ENCODE results near the gene SART3. TPM values are rescaled to one million over a fixed set of nuclear protein-coding genes. Genes with fewer than 3 reads are reported as not detected.

SART3 gene
- total and polyA plus RNA-seq, 2 of the 4 experiments (the other 2 are of a cell fraction): 22.6 to 37.8 TPM

DNA sequence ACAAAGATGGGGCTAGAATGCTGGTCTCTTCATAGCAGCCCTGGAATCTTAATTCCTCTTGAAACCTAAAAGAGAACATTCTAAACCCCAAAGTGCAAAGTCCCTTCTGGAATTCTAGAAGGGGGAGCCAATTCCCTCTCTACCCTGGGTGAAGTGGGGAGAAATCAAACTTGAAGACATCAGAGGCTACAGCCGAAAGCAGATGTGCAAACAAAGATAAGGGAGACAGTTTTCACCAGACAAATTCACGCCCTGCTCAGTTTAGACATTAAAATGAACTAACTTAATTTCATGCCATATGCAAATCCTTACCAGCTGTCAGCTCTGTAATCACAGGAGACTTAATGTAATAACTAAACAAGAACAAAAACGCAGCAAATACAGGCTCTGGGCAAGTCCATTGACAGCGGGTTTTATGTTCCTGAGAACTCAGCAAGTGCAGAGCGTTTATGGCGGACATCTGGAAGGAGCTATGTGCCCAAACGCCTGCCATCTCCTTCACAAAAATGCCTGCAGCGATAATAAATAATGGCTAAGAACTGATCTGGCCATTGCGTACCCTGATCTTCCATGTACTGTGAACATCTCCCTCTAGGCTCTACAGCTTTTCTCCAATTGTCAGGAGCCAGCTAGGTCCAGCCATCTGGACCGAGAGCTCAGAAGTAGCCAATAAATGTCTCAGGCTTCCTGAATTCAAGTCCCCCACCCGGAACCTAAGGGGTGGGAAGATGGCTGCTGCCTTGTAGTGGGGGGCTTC lies 65.0 kb downstream of the SART3 start:
- Histone ChIP-seq H3K23ac (ENCODE audit: low read depth, low read length) (no peak overlapping the region), H3K4ac (ENCODE audit: low read depth, low read length) (no peak overlapping the region), H3K18ac (ENCODE audit: low read depth, low read length) (no peak overlapping the region), H3K27ac (ENCODE audit: insufficient read depth, low read length) (no peak overlapping the region), H3K36me3 (ENCODE audit: control insufficient read depth, insufficient read depth, low read length) (no peaks in the 10 kb centered on the region), H3K9ac (ENCODE audit: low read depth, low read length) (no peak overlapping the region), H3K14ac (replicated peaks; ENCODE audit: low read depth, low read length) (no peak overlapping the region), H3K9me1 (ENCODE audit: insufficient read depth, low read length) (peaks cover 2% of the 10 kb centered on the region; the same call in 1 of the 2 replicates), H3K9me3 (ENCODE audit: control insufficient read depth, insufficient read depth, low read length) (no peaks in the 10 kb centered on the region), H2BK20ac (ENCODE audit: low read depth, low read length) (no peak overlapping the region), H4K91ac (ENCODE audit: insufficient read depth, low read depth, low read length) (no peak overlapping the region), H4K20me1 (ENCODE audit: insufficient read depth, low read length) (no peaks in the 10 kb centered on the region), H3K56ac (ENCODE audit: extremely low read depth, insufficient read depth, low read length) (no peak overlapping the region), H2BK120ac (ENCODE audit: low read depth, low read length) (no peak overlapping the region), H4K8ac (ENCODE audit: low read depth in 2 of 2, low read length in 2 of 2) (no peak overlapping the region), H2AK9ac (replicated peaks; ENCODE audit: low read depth, low read length, poor library complexity) (no peak overlapping the region), H3K4me2 (ENCODE audit: low read depth, low read length) (no peak overlapping the region), H2AK5ac (ENCODE audit: low read depth, low read length) (no peak overlapping the region), H3K4me3 (ENCODE audit: insufficient read depth, low read depth, low read length) (no peak overlapping the region), H3K79me1 (ENCODE audit: low read depth in 1 of 2, low read length in 2 of 2) (no peaks in the 10 kb centered on the region), H2AFZ (replicated peaks; ENCODE audit: low read length, poor library complexity) (no peak overlapping the region), H3K27me3 (ENCODE audit: control insufficient read depth, insufficient read depth, low read length) (no peaks in the 10 kb centered on the region; the same call in 1 of the 2 replicates), H2BK15ac (ENCODE audit: low read depth, low read length) (no peak overlapping the region), H3K4me1 (ENCODE audit: control insufficient read depth, insufficient read depth, low read length) (no peaks in the 10 kb centered on the region), H2BK5ac (ENCODE audit: low read depth, low read length, poor library complexity, severe bottlenecking) (no peak overlapping the region), H4K5ac (ENCODE audit: low read depth, low read length) (no peak overlapping the region)
- POLR2A ChIA-PET (ENCODE audit: unreplicated experiment): no interaction called here
- ATAC-seq (ENCODE audit: low read depth): no peak
- intact Hi-C loops (cut with micrococcal nuclease) (no loop called here), dilution Hi-C loops (cut with HindIII; ENCODE audit: low sequenced_read_pairs, unreplicated experiment) (no loop called here), in situ Hi-C loops (cut with MboI; ENCODE audit: low sequenced_read_pairs) (no loop called here)
- whole genome bisulfite sequencing, 2 experiments (ENCODE audit: extremely low coverage in 2 of 2, insufficient read length in 1 of 2): 40% methylated on average over 1 of the region's 11 CpGs; no CpG with 5 or more reads in 1 of the 2 experiments
- CTCF ChIA-PET: no interaction called here
- DNase-seq: no peak
- no peak for TF ChIP-seq CEBPB (IDR thresholded peaks at IDR 0.05; ENCODE audit: low read depth, low read length)
- TF ChIP-seq, protein P1, sequence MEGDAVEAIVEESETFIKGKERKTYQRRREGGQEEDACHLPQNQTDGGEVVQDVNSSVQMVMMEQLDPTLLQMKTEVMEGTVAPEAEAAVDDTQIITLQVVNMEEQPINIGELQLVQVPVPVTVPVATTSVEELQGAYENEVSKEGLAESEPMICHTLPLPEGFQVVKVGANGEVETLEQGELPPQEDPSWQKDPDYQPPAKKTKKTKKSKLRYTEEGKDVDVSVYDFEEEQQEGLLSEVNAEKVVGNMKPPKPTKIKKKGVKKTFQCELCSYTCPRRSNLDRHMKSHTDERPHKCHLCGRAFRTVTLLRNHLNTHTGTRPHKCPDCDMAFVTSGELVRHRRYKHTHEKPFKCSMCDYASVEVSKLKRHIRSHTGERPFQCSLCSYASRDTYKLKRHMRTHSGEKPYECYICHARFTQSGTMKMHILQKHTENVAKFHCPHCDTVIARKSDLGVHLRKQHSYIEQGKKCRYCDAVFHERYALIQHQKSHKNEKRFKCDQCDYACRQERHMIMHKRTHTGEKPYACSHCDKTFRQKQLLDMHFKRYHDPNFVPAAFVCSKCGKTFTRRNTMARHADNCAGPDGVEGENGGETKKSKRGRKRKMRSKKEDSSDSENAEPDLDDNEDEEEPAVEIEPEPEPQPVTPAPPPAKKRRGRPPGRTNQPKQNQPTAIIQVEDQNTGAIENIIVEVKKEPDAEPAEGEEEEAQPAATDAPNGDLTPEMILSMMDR (conservative IDR thresholded peaks at IDR 0.05; ENCODE audit: low read depth, low read length): no peak
- no peak for TF ChIP-seq POLR2A (IDR thresholded peaks at IDR 0.05; ENCODE audit: low read depth, low read length)
- TF ChIP-seq, protein P2, sequence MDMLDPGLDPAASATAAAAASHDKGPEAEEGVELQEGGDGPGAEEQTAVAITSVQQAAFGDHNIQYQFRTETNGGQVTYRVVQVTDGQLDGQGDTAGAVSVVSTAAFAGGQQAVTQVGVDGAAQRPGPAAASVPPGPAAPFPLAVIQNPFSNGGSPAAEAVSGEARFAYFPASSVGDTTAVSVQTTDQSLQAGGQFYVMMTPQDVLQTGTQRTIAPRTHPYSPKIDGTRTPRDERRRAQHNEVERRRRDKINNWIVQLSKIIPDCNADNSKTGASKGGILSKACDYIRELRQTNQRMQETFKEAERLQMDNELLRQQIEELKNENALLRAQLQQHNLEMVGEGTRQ (IDR thresholded peaks at IDR 0.05; ENCODE audit: low read depth, low read length): no peak
- TF ChIP-seq FOS (IDR thresholded peaks at IDR 0.05; ENCODE audit: low read depth, low read length): no peak
- TF ChIP-seq BHLHE40 (IDR thresholded peaks at IDR 0.05; ENCODE audit: low read depth, low read length): no peak
- no peak for TF ChIP-seq MAFK (IDR thresholded peaks at IDR 0.05; ENCODE audit: low read depth, low read length)
- no peak for TF ChIP-seq MXI1 (IDR thresholded peaks at IDR 0.05; ENCODE audit: borderline replicate concordance, low read depth, low read length)
- TF ChIP-seq CHD1 (IDR thresholded peaks at IDR 0.05; ENCODE audit: low read depth, low read length): no peak
- TF ChIP-seq RCOR1 (IDR thresholded peaks at IDR 0.05; ENCODE audit: insufficient replicate concordance, low read length): no peak
- TF ChIP-seq, protein P3, sequence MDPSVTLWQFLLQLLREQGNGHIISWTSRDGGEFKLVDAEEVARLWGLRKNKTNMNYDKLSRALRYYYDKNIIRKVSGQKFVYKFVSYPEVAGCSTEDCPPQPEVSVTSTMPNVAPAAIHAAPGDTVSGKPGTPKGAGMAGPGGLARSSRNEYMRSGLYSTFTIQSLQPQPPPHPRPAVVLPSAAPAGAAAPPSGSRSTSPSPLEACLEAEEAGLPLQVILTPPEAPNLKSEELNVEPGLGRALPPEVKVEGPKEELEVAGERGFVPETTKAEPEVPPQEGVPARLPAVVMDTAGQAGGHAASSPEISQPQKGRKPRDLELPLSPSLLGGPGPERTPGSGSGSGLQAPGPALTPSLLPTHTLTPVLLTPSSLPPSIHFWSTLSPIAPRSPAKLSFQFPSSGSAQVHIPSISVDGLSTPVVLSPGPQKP (IDR thresholded peaks at IDR 0.05; ENCODE audit: borderline replicate concordance, low read depth, low read length): no peak
- no peak for TF ChIP-seq MAZ (IDR thresholded peaks at IDR 0.05; ENCODE audit: borderline replicate concordance, low read depth, low read length)
- TF ChIP-seq SMC3 (IDR thresholded peaks at IDR 0.05; ENCODE audit: low read depth, low read length): no peak
- no peak for TF ChIP-seq RFX5 (IDR thresholded peaks at IDR 0.05; ENCODE audit: low read depth, low read length)
- TF ChIP-seq NFE2L2 (IDR thresholded peaks at IDR 0.05; ENCODE audit: low read depth, low read length): no peak
- no TSS peak for BruUV-seq (replicated peaks)

Measured in IMR-90 (cell line).